ENCODE measurements around the gene RNF146.
"Not testable (repeated sequence)": the region's sequence is repeated elsewhere in the genome, so short reads cannot be mapped to it uniquely, and the experiment has no call there.

The RNF146 gene

DNA sequence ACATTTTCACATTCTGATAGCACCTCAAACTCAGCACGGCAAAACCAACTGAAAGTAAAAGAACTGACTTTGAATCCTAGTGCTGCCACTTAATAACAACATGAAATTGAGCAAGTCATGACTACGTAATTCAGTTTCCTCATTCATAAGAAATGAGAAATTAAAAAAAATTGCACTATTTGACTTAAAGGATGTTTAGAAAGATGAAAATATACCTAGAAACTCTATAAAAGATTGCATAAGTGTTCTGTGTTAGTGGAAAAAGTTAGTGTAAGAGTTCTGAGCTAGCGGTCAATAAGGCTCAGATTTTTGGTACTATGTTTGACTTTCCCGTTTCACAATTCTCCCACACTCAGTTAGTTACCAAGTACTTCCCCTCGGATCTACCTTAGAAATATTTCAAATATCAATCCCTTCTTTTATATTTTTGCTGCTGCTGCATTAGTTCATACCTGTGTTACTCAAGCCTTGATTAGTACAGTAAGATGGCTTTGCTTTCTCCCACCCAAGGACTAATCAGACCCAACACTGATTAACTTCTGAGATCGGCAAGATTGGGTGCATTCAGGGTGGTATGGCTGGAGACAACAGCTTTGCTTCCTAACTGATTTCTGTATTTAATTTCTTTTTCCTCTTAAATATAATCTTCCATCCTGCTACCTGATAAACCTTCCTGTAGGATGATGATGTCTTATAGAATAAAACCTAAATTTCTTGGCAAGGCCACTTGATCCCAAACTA lies 50.9 kb downstream of the RNF146 start:
- no peak overlapping the region for H3K4me3 ChIP-seq
- H3K27ac ChIP-seq, result no peak overlapping the region
- no peak for TF ChIP-seq CTCF (IDR thresholded peaks at IDR 0.05)
- no peak for DNase-seq (ENCODE audit: low spot score)

GRCh38 chr6:127319686-127320085 lies 53.0 kb downstream of the RNF146 start:
- TF ChIP-seq CTCF (IDR thresholded peaks at IDR 0.05), result no peak
- Histone ChIP-seq H3K27ac (no peak overlapping the region), H3K4me3 (no peak overlapping the region)
- no peak for DNase-seq (ENCODE audit: low spot score)

DNA sequence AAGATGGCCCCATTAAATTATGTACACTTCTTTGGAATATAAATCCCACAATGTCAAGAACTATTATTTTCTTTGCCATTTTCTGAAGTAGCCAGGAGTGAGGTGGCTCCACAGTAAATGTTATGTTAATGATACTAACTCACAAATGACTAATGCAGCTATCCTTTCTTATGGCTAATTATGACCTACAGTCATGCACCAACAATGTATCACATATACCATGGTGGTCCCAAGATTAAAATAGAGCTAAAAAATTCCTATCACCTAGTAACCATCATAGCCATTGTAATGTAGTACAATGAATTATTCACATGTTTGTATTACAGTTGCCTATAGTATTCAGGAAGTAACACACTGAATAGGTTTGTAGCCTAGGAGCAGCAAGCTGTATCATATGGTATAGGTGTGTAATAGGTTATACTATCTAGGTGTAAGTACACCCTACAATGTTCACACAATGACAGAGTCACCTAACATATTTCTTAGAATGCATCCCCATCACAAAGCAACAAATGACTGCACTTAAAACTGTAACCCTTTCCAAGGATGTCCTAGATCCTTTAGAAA lies 61.5 kb downstream of the RNF146 start:
- no peak overlapping the region for H3K27ac ChIP-seq
- H3K4me3 ChIP-seq, result no peak overlapping the region
- no peak for TF ChIP-seq CTCF (IDR thresholded peaks at IDR 0.05)
- DNase-seq (ENCODE audit: low spot score), result no peak

DNA sequence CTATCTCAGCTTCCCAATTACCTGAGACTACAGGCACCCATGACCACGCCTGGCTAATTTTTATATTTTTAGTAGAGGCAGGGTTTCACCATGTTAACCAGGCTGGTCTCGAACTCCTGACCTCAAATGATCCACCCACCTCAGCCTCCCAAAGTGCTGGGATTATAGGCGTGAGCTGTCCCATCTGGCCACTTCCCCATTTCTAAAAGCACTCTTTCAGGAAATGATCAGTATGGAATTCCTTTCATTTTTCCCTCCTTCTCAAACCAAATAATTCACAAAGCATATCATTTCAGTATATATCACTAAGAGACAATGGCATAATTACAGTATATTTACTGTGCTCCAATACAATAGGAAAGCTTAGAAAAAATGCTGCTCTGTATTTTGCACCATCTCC lies 64.6 kb downstream of the RNF146 start:
- DNase-seq (ENCODE audit: low spot score); H3K4me3 ChIP-seq; H3K27ac ChIP-seq: not testable (repeated sequence)

DNA sequence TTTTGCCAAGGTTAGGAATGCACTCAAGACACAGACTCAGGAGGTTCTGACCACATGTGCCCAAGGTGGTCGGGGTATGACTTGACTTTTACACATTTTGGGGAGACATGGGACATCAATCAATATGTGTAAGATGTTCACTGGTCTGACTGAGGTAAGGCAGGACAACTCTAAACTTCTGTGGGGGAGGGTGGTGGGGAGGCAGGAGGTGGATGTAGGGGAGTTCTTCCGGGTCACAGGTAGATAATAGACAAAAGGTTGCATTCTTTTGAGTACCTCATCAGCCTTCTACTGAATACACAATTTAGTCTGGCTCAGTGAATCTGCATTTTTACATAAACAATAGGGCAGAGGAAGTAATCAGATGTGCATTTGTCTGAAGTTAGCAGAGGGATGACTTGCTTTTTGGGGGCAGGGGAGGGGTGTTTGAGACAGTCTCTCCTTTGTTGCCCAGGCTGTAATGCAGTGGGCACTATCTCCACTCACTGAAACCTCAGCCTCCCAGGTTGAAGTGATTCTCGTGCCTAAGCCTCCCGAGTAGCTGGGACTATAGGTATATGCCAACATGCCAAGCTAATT lies 65.8 kb downstream of the RNF146 start:
- no peak for DNase-seq (ENCODE audit: low spot score)
- no peak overlapping the region for H3K4me3 ChIP-seq
- no peak overlapping the region for H3K27ac ChIP-seq
- no peak for TF ChIP-seq CTCF (IDR thresholded peaks at IDR 0.05)
